HG03457 (cell line): ENCODE measurements around the gene MCEMP1.

ENCODE experiments used
- ATAC-seq: cut with Tn5 transposase; IDR thresholded peaks from one replicate; pipeline ENCODE4 v1.9.1; 2021; ENCODE audit warnings: moderate number of reproducible peaks; ENCODE audit not compliant: unreplicated experiment

Gene MCEMP1

DNA sequence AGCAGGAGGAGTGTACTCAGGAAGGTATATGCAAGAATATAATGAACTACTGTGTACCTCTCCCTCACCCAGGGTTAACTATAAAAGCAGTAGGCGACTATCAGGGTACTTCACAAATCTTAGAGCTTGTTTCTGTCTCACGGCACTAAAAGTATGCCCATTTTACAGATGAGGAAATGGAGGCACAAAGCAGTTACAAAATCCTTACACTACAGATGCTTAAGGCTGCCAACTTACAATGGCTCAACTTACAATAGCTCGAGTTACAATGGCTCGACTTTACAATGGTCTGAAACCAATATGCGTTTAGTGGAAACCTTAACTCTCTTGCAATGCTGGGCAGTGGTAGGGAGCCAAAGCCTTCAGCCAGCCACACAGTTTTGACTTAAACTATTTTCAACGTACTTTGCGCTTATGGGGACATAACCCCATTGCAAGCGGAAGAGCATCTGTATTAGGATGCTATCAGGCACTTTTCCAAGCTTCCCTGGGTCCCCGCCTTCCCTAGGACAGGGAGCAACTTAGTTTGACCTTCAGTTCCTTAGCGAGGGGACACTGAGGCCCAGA, 20.9 kb downstream of the MCEMP1 start:
- no peak for ATAC-seq

DNA sequence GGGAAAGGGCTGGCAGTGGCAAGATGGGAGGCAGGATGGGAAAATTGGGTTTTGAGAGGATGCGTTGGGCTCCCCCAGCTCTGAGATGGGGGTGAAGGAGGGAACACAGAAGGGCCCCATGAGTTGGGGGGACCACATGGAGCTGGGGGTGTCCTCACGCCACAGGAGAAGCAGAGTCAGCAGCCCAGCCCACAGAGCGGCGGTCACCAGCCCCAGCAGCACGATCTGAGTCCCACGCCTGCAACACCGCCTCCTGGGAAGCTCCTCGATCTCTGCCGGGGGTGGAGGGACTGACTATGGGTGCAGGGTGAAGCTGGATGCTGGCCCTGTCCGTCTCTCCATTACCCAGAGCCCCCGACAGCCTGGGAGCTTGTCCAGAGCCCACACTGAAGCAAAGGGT, 21.7 kb downstream of the MCEMP1 start:
- ATAC-seq = no peak

DNA sequence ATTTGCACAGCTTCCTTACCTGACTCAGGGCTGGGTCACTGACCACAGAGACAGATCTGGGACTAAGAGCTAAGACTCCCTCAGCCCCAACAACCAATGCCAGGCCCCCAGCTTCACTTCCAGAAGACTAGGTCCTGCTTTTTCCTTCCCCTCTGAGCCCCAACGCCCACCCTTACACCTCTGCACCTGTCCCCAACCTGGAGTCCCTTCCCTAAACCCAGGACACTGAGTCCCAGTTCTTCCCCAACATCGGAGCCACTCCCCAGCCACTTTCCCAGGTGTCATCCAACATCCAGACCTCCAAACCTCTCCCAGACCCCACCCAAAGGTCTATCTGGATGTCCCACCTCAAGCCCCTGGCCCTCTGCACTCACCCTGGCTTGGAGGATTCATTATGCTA, 22.1 kb downstream of the MCEMP1 start:
- no peak for ATAC-seq

DNA sequence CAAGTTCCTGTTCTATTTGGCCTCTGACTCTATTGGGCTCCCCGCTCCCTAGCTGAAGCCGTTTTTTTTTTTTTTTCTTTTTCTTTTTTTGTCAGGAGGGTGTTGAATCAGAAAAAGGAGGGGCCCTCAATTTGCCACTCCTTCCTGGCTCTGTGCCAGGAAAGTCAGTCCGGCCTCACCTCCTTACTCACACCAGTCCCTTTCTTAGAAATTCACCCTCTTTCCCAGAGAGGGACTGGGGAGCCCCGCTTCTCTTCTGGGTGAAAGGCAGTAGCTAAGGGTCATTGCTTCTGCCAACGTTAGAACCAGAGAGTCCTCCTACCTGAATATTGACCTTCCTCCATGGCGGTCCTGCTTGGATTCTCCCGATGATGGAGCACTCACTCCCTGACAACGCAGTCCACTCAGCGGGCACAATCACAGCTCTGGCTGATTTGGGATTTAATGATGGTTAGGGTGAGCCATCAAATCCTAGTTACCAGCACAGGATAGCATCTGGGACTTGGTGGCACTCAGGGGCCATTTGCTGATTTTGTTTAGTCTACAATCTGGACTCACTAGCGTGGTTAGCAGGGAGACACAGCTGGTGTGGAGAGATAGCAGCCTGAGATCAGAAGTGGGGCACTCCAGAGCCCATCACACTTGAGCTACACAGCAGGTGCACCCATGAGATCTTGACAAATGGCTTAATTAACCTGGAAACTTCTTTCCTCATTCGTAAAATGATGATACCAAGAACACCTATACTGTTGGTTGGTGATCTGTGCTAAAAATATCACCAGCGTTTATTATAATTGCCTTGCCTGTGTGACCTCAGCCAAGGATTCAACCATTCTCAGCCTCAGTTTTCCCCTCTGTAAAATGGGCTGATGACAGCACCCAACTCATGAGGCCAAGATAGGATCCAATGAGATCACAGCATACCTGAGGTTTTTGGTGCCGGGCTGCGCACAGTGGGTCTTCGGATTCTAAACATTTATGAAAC, 22.8 kb downstream of the MCEMP1 start:
- ATAC-seq = no peak

DNA sequence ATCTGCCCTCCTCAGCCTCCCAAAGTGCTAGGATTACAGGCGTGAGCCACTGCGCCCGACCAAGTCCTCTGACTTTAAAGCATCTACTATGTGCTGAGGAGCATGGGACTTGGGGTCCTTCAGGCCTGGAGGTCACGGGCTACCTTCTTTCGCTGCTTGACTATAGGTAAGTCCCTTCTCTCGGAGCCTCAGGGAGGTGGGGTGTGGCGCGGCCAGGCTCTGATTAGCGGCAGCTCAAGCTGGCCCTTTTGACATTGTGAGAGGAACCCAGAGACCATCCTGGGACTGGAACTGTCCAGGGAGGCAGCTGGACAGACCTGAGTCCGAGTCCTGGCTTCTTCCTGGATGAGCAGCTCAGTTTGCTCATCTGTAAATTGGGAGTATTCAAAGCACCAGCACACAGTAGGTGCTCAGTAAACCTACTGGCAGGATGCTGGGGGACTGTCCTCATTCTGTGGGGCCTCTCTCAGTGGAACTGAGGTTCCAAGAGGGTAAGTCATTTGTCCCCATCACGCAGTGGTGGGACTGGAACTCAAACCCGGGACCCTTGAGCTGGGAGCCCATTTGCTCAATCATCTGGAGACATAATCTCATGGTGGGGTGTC, 24.3 kb downstream of the MCEMP1 start:
- no peak for ATAC-seq

DNA sequence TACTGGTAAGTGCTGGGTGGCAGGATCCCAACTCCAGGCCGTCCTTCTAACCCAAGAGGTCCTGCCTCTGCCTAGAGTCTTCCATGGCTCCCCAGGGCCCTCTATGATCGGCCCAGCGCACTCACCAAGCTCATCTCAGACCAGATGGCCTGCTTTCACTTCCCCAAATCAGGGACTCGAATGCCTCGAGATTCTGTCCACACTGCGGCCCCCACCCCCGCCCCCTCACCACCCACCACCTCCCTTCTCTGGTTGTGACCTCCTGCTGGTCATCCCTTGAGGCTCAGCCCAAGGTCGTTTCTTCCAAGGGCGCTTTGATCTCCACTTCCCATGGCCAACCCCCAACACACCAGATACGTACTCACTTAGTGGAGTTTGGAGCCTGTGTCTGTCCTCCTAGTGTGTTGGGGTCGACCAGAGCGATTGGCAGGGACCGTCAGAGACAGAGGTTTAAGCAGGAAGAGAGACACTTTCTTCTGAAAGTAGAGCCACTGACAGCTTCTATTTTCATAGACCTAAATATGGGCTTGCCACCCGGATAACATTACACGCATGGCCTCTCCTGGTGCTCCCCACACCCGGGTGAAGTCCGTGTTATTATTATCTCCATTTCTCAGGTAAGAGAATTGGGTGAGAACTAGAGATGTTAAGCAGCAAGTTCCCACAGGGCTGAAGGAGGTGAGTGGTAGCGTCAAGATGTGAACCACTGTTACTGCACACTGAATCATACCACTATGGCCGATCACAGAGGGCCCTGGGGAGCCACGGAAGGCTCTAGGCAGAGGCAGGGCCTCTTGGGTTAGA, 25.0 kb downstream of the MCEMP1 start, which contains the start of gene FCER2:
Gene FCER2, minus strand, starts transcription at position 478 of the 804 bp plus-strand sequence. CDS start 2,371 bp downstream, outside the sequence.
- no peak for ATAC-seq

DNA sequence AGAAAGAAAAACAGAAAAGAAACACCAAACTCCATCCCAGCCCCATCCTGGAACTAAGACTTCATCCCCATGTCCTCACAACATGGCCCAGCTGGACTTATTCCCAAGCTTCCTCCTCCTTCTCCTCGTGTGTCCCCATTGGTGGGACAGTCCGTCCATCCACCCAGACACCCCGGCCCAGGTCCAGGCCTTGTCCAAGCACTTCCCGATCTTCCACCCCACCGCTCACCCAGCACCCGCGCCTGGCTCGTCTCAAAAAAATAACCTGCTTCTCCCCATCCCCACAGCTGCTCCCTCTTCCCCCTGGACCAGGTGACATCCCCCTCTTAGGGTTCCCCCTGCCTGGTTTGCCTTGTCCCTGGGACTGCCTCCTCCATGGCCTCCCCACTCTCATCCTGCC, 26.4 kb downstream of the MCEMP1 start:
- no peak for ATAC-seq

DNA sequence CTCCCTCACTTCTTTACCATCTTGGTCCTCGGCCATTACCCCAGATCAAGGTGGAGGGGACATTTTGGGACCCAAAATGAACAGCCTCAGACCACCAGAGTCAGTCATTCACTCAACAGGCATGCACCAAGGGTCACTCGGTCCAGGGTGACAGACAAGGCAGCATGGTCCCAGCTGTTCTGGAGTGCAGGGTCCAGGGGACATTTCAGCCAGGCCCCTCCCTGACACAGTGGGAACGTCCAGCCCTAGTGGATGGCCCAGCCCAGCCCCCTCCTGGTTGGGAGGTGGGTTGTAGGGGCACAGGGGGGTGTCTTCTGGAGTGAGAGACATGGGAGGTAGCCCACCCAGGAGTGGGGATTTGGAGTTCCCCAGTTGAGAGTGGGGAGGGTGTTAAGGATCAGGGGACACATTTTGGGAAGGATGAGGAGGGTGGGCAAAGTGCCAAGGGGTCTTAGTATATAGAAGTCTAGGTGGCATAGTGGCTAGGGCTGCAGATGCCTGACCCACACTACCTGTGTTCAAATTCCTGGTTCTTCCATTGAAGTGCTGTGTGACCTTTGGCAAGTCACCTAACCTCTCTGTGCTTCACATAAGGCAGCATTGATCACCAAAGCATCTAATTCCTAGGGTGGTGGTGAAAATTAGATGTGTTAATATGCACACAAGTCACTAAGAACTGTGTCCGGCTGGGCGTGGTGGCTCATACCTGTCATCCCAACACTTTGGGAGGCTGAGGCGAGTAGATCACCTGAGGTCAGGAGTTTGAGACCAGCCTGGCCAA, 27.6 kb downstream of the MCEMP1 start:
- no peak for ATAC-seq

DNA sequence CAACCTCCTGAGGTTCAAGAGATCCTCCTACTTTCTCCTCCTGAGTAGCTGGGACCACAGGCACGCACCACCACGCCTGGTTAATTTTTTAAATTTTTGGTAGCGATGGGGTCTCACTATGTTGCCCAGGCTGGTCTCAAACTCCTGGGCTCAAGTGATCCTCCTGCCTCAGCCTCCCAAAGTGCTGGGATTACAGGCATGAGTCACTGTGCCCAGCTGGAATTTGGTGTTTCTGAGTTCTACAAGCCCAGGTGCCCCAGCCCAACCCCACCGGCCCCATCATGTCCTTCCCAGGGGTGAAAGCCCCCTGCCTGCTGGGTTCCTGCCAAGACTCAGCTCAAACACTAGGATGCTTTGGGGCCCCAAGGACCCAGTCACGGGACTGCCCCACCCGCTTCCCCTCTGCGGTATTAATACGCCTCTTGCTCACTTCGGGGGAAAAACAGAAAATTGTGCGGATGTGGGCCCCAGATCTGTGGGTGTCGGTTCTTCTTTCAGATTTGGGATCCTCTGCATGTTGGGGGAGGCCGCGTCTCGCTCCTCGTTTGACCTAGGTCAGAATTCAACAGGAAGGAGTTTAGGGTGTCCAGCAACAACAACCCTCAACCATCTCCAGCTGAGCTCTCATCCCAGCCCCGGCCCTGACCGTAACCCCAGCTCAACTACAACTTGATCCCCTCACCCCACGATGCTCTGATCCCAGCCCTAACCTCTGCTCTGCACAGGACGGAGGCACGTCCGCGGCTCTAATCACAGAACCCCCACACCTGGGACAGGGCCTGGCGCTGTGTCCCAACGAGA, 28.7 kb downstream of the MCEMP1 start:
- ATAC-seq = no peak

DNA sequence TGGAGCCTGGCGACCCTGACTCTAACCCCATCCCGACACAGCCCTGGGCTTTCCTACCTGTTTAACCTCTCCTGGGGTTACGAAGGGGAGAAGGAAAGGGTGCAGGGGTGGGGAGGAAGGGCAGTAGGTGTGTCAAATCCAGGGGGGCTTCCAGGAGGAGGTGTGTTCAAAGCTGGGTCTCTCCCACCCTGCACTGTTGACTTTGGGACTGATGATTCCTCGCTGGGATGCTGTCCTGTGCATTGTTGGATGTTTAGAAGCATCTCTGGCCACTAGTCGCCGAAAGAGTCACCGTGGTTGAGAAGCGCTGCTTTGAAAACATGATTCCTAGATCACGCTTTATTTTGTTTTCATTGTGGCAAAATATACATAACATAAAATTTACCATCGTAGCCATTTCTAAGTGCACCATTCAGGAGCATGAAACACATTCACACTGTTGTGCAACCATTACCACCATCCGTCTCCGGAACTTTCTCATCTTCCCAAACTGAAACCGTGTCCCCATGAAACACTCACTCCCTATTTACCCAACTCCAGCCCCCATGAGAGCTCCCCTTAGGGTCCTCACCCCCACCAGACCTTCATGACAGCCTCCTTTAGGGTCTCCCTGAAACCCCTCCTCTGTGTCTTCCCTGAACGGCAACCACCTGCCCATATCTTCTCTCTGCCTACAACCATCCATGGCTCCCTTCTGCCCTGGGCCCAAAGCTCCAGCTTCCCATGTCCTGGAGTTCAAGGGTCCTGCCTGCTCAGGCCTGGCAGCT, 29.5 kb downstream of the MCEMP1 start:
- ATAC-seq = no peak

DNA sequence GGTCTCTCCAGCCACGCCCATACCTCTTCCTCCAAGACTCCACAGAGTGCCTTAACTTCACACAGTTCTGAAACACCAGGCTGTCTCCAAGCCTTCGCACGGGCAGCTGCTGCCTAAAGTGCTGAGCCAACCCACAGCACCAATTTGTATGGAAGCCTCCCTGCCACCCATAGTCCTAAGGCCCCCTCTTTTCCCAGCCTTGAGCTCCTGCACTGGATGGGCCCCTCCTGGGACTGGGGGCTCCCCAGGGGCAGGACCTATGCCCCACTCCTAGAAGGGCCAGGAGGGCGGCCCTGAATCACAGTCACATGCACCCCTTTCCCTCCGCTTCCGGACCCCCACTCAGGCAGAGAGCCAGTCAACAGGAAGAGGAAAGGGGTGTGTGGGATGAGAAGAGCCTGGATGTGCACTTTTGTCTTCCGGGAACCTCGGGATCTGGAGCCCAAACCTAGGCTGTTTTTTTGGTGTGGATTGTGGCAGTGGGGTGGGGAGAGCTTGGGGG, 30.1 kb downstream of the MCEMP1 start:
- ATAC-seq = no peak

DNA sequence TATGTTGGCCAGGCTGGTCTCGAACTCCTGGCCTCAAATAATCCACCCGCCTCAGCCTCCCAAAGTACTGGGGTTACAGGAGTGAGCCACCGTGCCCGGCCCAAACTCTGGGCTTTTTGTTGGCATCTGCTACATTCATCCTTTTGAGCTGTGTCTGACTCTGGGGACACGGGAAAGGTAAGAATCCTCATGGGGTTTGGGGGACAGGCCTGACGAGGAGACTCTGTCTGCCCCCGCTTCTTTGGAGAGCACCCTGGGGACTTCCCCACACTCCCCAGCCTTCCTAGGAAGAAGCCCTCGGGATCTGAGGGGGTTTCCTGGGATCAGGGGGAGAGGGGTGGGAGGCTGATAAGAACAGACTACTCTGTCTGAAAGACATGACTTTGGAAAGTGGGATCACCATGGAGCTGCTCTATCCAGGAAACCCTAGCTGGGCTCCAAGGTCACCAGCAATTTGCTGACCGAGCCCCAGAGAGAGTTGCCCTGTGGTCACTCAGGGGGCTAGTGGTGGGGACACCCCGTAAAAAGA, 33.1 kb downstream of the MCEMP1 start:
- ATAC-seq = no peak

DNA sequence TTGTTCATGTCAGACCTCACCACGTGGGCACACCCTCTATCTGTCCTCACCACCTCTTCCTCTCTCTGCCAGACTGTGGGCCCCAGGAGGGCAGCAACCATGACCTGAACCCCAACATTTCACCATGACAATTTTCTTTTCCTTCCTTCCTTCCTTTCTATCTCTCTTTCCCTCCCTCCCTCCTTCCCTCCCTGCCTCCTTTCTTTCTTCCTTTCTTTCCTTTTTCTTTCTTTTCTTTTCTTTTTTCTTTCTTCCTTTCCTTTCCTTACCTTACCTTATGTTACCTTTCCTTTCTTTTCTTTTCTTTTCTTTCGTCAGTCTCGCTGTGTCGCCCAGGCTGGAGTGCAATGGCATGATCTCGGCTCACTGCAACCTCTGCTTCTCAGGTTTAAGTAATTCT, 33.7 kb downstream of the MCEMP1 start:
- ATAC-seq = no peak

DNA sequence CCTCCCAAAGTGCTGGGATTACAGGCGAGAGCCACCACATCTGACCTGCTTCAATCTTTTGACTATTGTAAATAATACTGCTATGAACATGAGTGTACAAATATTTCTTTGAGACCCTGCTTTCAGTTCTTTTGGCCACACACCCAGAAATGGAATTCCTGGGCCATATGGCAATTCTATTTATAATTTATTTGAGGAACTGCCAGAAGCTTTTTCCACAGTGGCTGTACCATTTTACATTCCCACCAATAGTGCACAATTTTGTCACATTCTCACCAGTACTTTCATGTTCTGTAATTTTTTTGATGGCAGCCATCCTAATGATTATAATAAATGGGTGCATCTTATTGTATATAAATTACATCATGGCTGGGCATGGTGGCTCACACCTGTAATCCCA, 38.8 kb downstream of the MCEMP1 start:
- ATAC-seq = no peak

DNA sequence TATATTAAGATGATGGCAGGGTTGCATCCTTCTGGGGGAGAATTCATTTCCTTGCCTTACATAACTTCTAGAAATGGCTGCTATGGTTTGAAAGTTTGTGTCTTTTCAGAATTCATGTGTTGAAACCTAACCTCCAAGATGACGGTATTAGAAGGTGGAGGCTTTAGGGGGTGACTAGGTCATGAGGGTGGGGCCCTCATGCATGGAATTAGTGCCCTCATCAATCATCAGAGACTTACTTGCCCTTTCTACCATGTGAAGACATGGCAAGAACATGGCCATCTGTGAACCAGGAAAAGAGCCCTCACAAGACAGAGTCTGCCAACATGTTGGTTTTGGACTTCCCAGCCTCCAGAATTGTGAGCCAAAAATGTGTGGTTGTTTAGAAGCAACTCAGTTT, 39.9 kb downstream of the MCEMP1 start:
- no peak for ATAC-seq

DNA sequence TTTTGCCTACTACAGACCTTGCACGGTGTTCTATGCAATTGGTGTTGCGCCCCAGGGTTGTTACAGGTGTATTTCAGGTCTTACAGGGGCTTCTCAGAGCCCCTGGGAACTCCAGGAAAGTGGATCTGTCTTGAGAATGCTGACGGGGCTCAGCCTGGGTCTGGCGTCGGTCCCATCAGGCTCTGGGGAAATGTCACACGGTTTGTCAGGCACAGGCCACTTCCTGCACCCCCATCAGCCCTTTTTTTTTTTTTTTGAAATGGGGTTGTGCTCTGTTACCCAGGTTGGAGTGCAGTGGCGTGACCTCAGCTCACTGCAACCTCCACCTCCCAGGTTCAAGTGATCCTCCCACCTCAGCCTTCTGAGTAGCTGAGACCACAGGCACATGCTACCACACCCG, 41.8 kb downstream of the MCEMP1 start:
- no peak for ATAC-seq

DNA sequence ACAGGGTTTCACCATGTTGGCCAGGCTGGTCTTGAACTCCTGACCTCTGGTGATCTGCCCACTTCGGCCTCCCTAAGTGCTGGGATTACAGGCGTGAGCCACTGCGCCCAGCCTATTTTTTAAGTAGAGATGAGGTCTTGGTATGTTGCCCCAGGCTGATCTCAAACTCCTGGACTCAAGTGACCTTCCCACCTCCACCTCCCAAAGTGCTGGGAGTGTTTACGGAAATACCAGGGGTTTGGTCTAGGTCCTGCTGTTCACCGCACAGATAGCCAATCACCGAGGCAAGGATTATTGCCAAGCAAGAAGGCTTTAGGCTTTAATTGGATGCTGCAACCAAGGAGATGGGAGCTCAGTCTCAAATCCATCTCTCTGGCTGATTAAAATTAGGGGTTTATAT, 43.5 kb downstream of the MCEMP1 start:
- ATAC-seq = no peak

DNA sequence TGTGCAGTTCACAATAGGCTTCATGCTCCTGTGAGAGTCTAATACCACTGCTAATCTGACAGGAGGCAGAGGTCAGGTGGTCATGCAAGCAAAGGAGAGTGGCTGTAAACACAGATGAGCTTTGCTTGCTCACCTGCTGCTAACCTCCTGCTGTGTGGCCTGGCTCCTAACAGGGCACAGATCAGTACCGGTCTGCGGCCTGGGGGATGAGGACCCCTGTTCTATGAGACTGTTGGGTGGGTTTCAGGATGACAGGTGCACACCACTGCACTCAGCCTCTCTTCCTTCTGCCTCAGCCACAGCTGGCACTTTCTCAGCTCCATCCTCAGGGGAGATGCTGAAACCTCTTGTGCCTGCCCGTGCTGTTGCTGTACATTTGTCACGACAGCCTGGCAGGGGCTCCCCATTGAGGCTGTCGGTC, 45.4 kb downstream of the MCEMP1 start:
- no peak for ATAC-seq
